22Rv1 (cell line): ENCODE measurements around the gene NINL.

Experiments
- H3K27ac ChIP-seq: fragments of 450-650 bp; 2 replicates; pipeline ENCODE4 v1.5.1; 2017
- ZFX ChIP-seq: fragments of 450-650 bp; IDR thresholded peaks from 2 replicates; pipeline ENCODE4 v1.6.1; 2017; ENCODE audit warnings: antibody characterized with exemption, borderline replicate concordance
- TF ChIP-seq, protein P1 (sequence below): fragments of 450-650 bp; IDR thresholded peaks from 2 replicates; pipeline ENCODE4 v1.5.1; 2017; ENCODE audit warnings: mild to moderate bottlenecking

The NINL gene

DNA sequence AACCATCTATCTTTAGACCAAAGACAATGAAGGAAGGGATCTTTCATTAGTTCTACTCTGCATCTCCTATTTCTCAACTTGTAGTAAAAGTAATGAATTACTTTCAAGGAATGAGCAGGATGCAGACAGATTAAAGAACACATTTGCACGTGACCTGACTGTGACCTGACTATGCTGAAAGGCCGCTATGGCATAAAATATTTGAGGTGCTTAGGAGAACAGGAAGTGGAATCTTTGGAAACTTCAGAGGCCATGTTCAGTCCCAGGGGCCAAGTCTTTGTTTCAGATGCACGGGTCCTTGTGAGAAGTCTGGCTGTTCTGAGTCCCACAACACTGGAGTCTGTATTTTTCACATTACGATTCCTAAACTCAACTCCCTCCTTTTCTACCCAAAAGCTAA is 41.0 kb downstream of the NINL start:
- no peak overlapping the region for H3K27ac ChIP-seq
- no peak for TF ChIP-seq ZFX
- TF ChIP-seq, protein P1, sequence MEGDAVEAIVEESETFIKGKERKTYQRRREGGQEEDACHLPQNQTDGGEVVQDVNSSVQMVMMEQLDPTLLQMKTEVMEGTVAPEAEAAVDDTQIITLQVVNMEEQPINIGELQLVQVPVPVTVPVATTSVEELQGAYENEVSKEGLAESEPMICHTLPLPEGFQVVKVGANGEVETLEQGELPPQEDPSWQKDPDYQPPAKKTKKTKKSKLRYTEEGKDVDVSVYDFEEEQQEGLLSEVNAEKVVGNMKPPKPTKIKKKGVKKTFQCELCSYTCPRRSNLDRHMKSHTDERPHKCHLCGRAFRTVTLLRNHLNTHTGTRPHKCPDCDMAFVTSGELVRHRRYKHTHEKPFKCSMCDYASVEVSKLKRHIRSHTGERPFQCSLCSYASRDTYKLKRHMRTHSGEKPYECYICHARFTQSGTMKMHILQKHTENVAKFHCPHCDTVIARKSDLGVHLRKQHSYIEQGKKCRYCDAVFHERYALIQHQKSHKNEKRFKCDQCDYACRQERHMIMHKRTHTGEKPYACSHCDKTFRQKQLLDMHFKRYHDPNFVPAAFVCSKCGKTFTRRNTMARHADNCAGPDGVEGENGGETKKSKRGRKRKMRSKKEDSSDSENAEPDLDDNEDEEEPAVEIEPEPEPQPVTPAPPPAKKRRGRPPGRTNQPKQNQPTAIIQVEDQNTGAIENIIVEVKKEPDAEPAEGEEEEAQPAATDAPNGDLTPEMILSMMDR, result no peak

DNA sequence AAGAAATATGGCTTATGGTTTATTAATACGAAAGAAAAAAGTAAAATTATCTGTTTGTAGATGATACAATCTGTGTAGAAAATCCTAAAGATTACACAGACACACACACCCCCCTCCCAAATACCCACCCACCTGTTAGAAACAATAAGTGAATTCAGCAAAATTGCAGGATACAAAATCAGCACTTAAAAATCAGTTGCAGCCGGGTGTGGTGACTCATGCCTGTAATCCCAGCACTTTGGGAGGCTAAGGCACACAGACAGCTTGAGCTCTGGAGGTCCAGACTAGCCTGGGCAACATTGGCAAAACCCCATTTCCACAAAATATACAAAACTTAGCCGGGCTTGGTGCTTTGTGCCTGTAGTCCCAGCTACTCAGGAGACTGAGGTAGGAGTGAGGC is 42.3 kb downstream of the NINL start:
- no peak overlapping the region for H3K27ac ChIP-seq
- TF ChIP-seq, protein P1, result no peak
- TF ChIP-seq ZFX, result no peak

DNA sequence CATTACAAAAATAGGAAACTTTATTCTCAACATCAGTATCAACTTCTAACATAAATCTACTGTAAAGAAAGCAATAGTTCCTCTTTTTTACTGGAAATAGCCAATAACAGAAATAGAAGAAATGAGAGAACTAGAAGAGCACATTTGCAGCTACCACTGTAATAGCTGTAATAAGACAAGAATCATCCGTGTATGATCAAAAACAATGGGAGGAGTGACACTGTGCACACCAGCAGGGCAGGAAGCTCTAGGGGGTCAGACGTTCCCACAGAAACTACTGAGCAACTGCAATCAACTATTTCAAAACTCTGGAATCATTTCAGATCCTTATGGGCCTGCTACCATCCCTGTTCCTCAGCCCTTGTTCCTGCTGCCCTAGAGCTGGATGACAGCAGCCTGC is 43.7 kb downstream of the NINL start:
- TF ChIP-seq, protein P1, result no peak
- no peak for TF ChIP-seq ZFX
- no peak overlapping the region for H3K27ac ChIP-seq

DNA sequence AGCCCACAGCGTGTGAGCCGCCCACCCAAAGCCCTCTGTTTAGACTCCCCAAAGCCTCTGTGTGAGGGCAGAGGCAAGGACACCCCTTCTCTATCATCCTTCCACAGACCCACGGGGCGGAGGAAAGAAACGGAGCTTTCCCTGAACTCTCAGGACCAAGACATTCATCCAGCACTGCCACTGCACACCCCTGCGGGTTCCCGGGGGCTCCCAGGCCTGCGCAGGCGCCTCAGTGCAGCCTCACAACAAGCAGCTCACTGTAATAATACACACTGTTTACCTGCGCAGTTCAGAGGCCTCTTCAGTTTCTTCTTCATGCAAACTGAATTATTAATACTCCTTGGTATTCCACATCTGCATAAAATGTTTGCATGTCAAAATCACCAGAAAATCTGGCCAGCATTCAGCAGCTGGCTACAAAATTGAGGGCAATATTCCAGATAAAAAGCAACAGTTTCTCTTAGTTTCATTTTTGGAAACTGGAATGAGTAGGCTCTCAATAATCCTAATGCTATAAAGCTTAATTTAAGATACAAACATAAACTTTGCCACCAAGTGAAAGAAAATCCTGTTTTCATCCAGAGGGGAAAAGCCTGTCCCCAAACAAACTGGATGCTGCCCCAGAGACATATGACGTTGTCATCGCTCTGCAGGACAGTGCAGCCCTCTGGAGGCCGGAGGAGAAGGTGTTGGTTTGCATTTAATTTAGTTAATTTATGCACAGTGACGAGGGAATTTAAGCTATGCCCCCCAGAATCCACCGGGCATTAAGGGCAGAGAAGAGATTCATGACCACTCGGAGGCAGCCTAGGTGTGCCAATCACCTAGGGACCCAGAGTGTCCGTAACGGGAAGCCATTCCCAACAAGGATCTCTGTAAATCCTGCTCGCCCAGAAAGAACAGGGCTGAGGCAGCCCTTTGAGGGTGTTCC is 45.3 kb downstream of the NINL start:
- TF ChIP-seq, protein P1, result peak; percentile 19; the same call in 1 of the 2 replicates
- TF ChIP-seq ZFX, result no peak
- H3K27ac ChIP-seq, result no peak overlapping the region

DNA sequence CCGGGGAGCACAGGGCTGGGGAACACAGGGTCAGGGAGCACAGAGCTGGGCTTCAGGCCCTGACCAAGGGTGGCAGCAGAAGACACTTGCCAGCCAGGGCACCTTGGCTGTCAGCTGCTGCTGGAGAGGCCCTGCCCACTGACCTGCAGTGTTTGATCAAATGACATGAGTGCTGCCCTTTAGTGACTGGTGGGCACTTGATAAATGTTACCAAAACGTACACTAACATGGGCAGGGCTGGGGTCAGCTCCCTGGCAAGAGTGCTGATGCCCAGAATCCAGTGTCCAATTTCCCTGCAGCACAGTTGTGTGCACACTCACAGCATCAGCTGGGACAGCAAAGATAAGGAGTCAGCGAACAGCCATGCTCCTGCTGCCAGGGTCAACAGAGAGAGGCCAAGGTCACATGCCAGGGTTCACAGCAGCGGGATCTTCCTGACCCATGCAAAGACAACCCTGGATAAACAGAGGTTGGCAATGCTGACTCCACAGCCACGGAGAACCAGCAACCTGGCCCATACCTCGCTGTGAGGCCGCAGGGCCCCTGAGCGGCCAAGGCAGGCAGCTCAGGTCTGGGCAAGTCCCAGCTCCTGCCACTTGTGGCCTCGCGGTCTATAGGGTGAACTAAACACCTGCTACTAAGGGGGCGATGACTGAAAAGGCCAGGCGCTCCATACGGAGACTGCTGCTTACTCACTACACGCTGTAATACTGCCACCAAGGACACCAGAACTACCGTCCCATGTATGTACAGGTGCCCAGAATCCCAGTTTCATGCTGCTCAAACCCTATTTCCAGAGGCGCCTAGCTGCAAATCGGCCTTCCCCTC is 46.3 kb downstream of the NINL start:
- TF ChIP-seq, protein P1, result no peak
- TF ChIP-seq ZFX, result no peak
- H3K27ac ChIP-seq, result no peak overlapping the region

DNA sequence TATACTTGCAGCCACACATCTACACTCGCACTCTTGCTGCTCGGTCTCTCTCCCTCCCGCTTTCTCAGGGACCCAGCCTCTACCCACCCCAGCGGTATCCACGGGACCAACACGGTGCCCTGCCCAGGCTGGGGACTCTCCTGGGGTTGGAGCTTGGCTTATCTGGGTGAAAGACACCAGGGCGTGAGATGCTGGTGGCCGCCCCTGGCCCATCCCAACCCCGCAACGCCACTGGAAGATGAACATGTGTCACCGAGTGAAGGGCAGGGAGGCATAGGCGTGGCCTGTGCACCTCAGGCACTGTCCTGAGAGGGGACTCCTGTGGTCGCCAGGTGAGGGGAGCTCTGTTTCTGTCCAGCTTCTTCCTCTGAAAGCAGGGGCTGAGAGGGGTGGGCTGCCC is 47.4 kb downstream of the NINL start:
- H3K27ac ChIP-seq, result no peak overlapping the region
- no peak for TF ChIP-seq ZFX
- TF ChIP-seq, protein P1, result no peak
